HG03354 (cell line): ENCODE data around the gene PIBF1.

Source experiments
- ATAC-seq: cut with Tn5 transposase; IDR thresholded peaks from one replicate; pipeline ENCODE4 v1.9.1; 2021; ENCODE audit warnings: mild to moderate bottlenecking; ENCODE audit not compliant: unreplicated experiment, poor library complexity, severe bottlenecking

The PIBF1 gene

DNA sequence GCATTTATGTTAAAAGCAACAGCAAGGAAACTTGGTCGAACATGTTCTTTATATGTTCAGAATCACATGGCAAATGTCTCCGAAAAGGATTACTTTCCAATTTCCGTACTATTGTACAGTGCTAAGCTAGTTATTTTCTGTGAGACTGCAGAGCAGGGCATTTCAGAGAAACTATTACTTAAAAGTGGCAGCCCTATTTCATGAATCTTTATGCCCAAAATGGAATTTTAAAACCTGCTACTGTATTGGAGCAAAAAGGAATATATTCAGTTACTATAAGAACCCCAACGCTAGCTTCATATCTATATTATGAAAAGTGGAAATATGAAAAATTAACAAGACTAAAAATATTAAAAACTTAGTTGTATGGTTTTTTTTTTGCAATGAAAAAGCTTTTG, 274.6 kb downstream of the PIBF1 start:
- no peak for ATAC-seq

DNA sequence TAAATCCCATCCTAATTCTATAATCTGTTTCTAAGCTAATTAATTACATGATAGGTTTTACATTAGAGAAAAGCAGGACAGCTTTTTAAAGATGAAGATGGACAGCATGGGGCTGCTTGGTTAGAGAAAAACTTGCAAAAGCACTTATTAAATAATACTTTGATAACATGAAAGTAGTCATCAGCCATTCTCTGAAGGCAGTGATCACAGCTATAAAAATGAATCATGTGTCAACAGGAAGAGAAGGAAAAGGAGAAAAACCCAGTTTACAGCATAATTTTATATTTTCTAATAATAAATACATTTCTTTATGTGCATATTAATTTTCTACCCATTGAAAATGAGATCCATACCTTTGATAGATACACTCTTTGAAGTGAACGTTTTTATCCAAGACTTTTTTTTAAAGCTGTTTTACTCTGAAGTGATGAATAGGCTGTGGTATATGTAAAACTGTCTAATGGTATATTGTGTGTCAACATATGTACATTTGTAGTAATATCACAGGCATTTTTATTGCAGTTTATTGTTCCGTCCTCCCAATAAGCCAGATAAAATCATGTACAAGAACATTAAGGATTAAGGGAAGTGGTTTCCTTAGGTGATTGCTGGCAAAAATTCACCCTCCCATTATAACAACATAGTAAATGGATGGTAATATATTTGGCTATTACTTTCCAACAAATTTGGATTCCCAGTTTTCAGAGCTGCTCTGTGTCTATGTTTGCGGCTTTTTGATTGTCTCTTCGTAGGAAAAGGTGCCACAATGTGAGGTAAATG, 275.5 kb downstream of the PIBF1 start:
- ATAC-seq = no peak

DNA sequence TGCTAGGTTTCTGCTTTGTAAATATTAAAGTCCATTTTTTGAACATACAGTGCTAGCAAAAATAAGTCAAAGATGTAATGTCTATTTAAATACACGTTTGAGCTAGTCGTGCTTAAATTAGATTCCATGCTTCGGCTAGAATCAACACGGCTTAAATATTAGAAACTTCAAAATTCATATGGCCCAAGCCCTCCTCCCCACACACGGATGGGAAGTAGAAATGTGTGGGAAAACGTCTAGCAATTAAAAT, 276.1 kb downstream of the PIBF1 start:
- ATAC-seq = no peak

DNA sequence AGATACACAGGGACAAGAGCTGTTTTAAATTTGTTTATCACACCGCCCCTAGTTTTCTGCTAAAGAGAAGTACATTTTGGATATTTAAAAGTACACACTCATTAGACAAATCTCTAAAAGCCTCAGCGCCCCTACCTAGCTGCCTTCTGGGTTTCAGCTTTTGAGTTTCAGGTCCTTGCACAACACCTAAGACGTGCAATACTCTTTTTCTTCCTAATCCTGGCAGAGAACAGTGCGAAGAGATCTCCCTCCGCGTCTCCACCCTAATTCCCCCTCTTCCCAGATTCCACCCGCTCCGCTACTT, 276.5 kb downstream of the PIBF1 start:
- ATAC-seq = peak; percentile 18

DNA sequence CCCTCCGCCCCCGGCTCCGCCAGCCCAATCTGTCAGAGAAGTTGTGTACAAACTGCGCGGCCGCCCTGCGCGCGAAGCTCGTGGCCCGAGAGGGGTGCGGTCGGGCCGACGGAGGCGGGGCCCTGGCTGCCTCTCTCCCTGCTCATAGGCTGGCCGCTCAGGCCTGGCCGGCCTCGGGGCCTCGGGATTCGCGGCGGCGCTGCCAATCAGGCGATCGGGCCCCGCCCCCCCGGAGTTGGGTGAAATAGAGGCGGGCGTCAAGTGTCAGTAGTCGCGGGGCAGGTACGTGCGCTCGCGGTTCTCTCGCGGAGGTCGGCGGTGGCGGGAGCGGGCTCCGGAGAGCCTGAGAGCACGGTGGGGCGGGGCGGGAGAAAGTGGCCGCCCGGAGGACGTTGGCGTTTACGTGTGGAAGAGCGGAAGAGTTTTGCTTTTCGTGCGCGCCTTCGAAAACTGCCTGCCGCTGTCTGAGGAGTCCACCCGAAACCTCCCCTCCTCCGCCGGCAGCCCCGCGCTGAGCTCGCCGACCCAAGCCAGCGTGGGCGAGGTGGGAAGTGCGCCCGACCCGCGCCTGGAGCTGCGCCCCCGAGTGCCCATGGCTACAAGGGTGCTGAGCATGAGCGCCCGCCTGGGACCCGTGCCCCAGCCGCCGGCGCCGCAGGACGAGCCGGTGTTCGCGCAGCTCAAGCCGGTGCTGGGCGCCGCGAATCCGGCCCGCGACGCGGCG, 277.0 kb downstream of the PIBF1 start, which contains the start of gene KLF5:
KLF5 (plus strand) TSS at position 270 of the 724 bp plus-strand sequence; CDS start at position 593, 323 bp downstream.
- peak; percentile 96 for ATAC-seq

DNA sequence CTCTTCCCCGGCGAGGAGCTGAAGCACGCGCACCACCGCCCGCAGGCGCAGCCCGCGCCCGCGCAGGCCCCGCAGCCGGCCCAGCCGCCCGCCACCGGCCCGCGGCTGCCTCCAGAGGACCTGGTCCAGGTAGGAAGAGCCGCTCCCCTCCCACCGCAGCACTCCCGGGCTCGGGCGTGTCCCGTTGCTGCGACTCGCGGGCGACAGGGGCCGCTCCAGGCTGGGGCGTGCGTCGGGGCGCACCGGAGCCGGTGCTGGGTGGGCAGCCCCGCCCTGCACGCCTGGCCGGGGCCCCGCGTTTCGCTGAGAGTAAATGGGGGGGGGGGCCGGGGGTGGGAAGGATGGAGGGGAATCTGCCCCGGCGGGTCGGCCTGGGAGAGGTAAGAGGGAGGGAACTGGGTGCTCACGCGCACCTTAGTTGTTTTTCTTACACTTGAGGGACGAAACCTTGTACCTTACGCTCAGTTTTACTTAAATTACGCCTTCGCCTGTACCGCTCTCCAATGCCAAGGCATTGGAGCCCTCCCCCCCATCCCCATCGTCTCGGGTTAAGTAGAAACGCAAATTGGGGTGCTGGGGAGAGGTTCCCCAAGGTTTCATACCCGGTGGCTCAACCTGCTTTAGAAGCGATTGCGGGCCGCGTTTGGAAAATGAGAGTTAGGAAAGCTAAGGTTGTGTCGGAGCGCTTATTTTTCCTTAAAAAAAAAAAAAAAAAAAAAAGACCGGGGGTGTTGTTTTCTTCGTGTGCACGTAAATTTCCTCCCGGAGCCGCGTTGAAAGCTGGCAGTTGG, 277.7 kb downstream of the PIBF1 start:
- ATAC-seq = peak; percentile 46

DNA sequence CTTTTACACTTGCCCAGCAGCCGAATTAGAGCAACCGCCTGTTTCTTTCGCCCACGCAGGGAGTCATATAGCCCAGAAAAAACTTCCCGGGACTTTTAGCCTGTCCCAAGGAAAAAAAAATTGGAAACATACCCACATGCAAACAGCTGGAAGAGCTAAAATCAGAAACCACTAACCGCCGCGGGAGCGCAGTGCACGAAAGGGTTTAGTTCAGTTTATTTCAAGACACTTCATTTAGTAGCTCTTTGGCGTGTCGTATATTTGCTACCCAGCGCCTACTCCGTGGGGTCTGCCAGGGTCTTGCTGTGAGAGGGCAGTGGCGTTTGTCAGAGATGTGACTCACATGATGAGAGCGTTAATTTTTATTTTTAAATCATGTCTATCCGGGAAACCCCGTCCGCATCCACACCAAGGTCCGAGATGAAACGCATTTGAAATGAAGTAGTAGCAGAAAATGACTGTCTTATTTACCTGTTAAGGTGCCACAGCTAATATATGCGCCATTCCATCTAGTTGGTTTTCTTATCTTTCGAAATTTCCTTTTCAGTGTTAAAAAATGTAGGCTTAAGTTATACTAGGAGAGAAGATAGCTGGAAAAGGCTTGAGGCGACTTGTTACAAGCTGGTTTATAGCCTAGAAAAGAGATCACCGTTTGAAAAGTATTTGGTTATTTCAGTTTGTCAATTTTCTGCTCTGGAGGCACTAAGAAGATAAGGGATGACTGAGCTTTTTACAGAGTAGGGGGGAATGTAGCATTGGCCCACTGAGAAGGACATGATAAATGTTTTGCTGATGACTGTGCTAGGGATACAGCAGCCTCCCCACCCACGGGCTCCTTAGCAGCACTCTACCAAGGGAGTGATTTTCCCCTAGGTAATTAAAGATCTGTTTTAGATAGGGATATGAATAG, 278.6 kb downstream of the PIBF1 start:
- ATAC-seq = no peak

DNA sequence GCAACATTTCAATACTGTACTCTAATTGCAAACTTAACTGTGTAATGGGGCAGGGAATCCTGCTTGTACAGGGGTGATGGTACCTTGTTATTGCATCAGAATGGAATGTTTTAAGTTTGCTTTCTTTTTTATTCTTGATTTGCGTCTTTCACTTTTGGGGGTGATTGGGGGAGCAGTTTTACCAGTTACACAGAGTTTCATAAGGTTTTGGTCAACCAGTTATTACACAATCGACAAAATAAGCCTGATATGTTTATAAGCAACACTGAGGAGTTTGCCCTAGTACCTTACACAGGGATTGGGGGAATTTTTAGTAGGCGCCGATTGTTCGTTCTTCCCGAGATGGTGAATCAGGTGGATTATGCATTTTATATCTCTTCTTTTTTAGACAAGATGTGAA, 279.5 kb downstream of the PIBF1 start:
- no peak for ATAC-seq

DNA sequence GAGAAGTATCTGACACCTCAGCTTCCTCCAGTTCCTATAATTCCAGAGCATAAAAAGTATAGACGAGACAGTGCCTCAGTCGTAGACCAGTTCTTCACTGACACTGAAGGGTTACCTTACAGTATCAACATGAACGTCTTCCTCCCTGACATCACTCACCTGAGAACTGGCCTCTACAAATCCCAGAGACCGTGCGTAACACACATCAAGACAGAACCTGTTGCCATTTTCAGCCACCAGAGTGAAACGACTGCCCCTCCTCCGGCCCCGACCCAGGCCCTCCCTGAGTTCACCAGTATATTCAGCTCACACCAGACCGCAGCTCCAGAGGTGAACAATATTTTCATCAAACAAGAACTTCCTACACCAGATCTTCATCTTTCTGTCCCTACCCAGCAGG, 279.9 kb downstream of the PIBF1 start:
- ATAC-seq = no peak

DNA sequence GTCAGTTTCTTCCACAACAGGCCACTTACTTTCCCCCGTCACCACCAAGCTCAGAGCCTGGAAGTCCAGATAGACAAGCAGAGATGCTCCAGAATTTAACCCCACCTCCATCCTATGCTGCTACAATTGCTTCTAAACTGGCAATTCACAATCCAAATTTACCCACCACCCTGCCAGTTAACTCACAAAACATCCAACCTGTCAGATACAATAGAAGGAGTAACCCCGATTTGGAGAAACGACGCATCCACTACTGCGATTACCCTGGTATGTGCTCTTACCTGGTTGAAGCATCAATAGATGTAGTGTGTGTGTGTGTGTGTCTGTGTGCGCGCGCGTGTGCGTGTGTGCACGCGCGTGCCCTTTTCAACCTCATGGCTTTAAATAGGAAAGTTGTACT, 280.5 kb downstream of the PIBF1 start:
- ATAC-seq = no peak

DNA sequence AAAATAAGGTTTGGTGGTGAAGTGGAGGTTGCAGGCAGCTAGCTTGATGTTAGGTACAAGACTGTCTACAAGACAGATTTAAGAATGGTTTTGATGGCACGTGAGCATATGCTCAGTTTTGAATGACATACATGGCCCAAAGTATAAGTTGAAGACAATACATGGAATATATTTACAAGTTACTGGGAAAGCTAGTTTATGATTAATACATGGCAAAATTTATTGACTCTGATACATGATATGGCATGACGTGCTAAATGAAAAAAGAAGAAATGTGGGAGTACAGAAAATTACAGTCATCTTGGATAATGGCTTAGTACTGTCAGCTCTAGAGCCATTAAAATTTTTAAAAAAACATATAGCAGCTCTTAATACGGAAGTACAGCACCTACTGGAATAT, 281.2 kb downstream of the PIBF1 start:
- no peak for ATAC-seq

DNA sequence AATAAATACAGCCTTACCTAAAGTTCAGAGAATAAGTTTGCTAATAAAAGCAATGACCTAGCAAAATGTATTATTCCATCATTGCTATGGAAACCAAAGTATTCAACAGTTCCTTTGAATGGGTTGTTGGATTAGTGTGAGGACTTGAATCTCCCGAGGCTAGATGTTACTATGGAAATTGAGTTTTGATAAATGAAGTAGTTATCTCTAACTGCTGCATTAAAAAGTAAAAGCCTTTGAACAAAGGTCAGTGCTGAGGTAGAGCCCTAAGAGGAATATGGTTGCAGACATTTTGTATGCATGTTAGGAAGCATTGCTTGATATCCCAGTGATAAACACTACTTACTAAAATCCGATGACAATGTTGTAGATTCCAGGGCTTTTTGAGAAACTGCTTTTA, 283.1 kb downstream of the PIBF1 start:
- ATAC-seq = no peak

DNA sequence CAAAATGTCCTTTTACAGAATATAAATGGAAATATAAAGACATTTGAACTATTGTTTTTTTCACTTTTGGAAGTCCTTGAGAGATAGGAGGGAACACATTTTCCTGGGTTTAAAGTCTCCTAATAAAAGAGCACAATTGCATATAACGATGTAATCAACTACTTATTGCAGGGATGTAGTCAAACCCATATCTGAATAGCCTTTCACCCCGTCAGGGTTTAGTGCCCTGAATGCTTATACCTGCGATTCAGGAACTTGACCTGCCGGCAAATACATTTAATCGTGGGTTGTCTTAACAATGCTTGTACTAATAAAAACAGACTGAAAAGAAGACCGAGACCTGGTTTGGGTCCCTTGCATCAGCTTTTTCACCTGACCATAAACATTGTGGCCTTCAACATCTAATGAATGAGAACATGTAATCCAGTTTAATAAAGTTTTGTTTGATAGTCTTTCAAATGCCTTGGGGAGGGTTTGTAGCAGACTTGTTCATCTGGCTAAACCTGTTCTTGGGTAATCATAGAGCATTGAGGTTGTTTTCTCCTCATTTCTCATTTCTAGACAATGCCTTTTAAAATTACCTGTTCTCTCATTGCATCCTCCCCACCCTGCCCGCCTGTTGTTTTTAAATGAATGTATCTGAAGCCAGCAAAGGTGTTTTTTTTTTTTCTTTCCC, 283.9 kb downstream of the PIBF1 start:
- no peak for ATAC-seq
